SK-N-MC (cell line): ENCODE measurements around the gene OTUD1.
"Not testable (repeated sequence)": the region's sequence is repeated elsewhere in the genome, so short reads cannot be mapped to it uniquely, and the experiment has no call there.

ENCODE experiments used
- DNase-seq: peaks from one replicate; pipeline ENCODE4 v3.0.0-alpha.2; 2011; ENCODE audit warnings: low read depth, low spot score
- H3K27ac ChIP-seq: fragments of 200-600 bp; sonication (generic); 2 replicates; pipeline ENCODE4 v1.5.1; 2016; ENCODE audit warnings: mixed run types
- H3K36me3 ChIP-seq: fragments of 200-600 bp; sonication (generic); 2 replicates; pipeline ENCODE4 v1.6.1; 2017; ENCODE audit warnings: antibody characterized with exemption, low read length, mixed read lengths; ENCODE audit not compliant: insufficient read depth
- H3K4me3 ChIP-seq: fragments of 200-600 bp; sonication (generic); 2 replicates; pipeline ENCODE4 v1.5.1; 2016
- H3K9ac ChIP-seq: fragments of 200-600 bp; sonication (generic); 2 replicates; pipeline ENCODE4 v1.8.0; 2017; ENCODE audit warnings: mixed run types, mixed read lengths; ENCODE audit not compliant: insufficient read length
- H3K9me3 ChIP-seq: fragments of 200-600 bp; sonication (generic); 2 replicates; pipeline ENCODE4 v1.6.1; 2017; ENCODE audit warnings: low read depth, mild to moderate bottlenecking, antibody characterized with exemption, low read length, moderate library complexity, mixed read lengths
- EZH2 ChIP-seq: fragments of 200-600 bp; sonication (generic); IDR thresholded peaks from one replicate; pipeline ENCODE4 v1.6.1; 2017; ENCODE audit warnings: antibody characterized with exemption
- FOXP2 ChIP-seq: optimal IDR thresholded peaks from 2 replicates; pipeline ENCODE3; 2011; ENCODE audit warnings: mild to moderate bottlenecking, moderate library complexity; ENCODE audit not compliant: insufficient read depth; ENCODE audit errors: extremely low read length, control extremely low read depth
- POLR2AphosphoS5 ChIP-seq: IDR thresholded peaks from 2 replicates; pipeline ENCODE4 v1.6.1; 2012; ENCODE audit warnings: mild to moderate bottlenecking, low read depth, low read length, borderline replicate concordance

OTUD1 gene

GRCh38 chr10:23438547-23439451 lies at the start of gene OTUD1:
Gene OTUD1, plus strand, starts transcription at chr10:23439075. Its CDS starts 383 bp downstream, at chr10:23439458.
- DNase-seq: no peak
- peak within 1 kb of the TSS; percentile 73 for H3K9ac ChIP-seq
- H3K4me3 ChIP-seq: peak within 1 kb of the TSS; percentile 83
- TF ChIP-seq FOXP2 (peak; percentile 99), EZH2 (no peak)
- no peaks in the 10 kb centered on the region for H3K9me3 ChIP-seq
- H3K36me3 ChIP-seq: no peaks in the 10 kb centered on the region
- H3K27ac ChIP-seq: no peak within 1 kb of the TSS

GRCh38 chr10:23390408-23390807 lies 48.5 kb upstream of the OTUD1 start:
- not testable (repeated sequence) for H3K9me3 ChIP-seq, H3K36me3 ChIP-seq, H3K4me3 ChIP-seq, H3K27ac ChIP-seq, H3K9ac ChIP-seq, DNase-seq

GRCh38 chr10:23390809-23391208 lies 48.1 kb upstream of the OTUD1 start:
- no peak for DNase-seq
- no peak for TF ChIP-seq POLR2AphosphoS5
- no peak for TF ChIP-seq EZH2
- TF ChIP-seq FOXP2: no peak
- no peaks in the 10 kb centered on the region for H3K9me3 ChIP-seq
- no peak overlapping the region for H3K4me3 ChIP-seq
- no peak overlapping the region for H3K9ac ChIP-seq
- H3K27ac ChIP-seq: no peak overlapping the region
- no peaks in the 10 kb centered on the region for H3K36me3 ChIP-seq

- Histone ChIP-seq H3K9ac (no peak overlapping the region), H3K27ac (no peak overlapping the region), H3K4me3 (no peak overlapping the region), H3K9me3 (no peaks in the 10 kb centered on the region), H3K36me3 (no peaks in the 10 kb centered on the region)
- DNase-seq: no peak
- no peak for TF ChIP-seq FOXP2
- TF ChIP-seq POLR2AphosphoS5: no peak
- TF ChIP-seq EZH2: no peak
These were observed 47.1 kb upstream of the OTUD1 start for GRCh38 chr10:23391821-23392220.

GRCh38 chr10:23395017-23395416 lies 43.9 kb upstream of the OTUD1 start:
- TF ChIP-seq FOXP2: no peak
- Histone ChIP-seq H3K36me3 (no peaks in the 10 kb centered on the region), H3K9me3 (no peaks in the 10 kb centered on the region), H3K9ac (no peak overlapping the region), H3K27ac (no peak overlapping the region), H3K4me3 (no peak overlapping the region)
- DNase-seq: no peak

GRCh38 chr10:23396695-23397094 lies 42.2 kb upstream of the OTUD1 start:
- no peaks in the 10 kb centered on the region for H3K36me3 ChIP-seq
- no peak for DNase-seq
- H3K4me3 ChIP-seq: no peak overlapping the region
- H3K27ac ChIP-seq: no peak overlapping the region
- no peak overlapping the region for H3K9ac ChIP-seq
- no peak for TF ChIP-seq EZH2
- TF ChIP-seq FOXP2: no peak
- TF ChIP-seq POLR2AphosphoS5: no peak
- no peaks in the 10 kb centered on the region for H3K9me3 ChIP-seq

- no peaks in the 10 kb centered on the region for H3K36me3 ChIP-seq
- H3K4me3 ChIP-seq: no peak overlapping the region
- DNase-seq: no peak
- no peaks in the 10 kb centered on the region for H3K9me3 ChIP-seq
- TF ChIP-seq EZH2 (no peak), FOXP2 (no peak), POLR2AphosphoS5 (no peak)
- H3K9ac ChIP-seq: no peak overlapping the region
- H3K27ac ChIP-seq: no peak overlapping the region
These were observed 39.2 kb upstream of the OTUD1 start for GRCh38 chr10:23399701-23400144.

GRCh38 chr10:23402856-23403255 lies 36.0 kb upstream of the OTUD1 start:
- Histone ChIP-seq H3K9ac (no peak overlapping the region), H3K9me3 (no peaks in the 10 kb centered on the region), H3K4me3 (no peak overlapping the region), H3K27ac (no peak overlapping the region), H3K36me3 (no peaks in the 10 kb centered on the region)
- no peak for TF ChIP-seq EZH2
- TF ChIP-seq FOXP2: no peak
- no peak for TF ChIP-seq POLR2AphosphoS5
- no peak for DNase-seq

- no peak overlapping the region for H3K4me3 ChIP-seq
- no peak overlapping the region for H3K27ac ChIP-seq
- no peak for TF ChIP-seq POLR2AphosphoS5
- no peaks in the 10 kb centered on the region for H3K36me3 ChIP-seq
- H3K9me3 ChIP-seq: no peaks in the 10 kb centered on the region
- no peak overlapping the region for H3K9ac ChIP-seq
- no peak for DNase-seq
These were observed 35.6 kb upstream of the OTUD1 start for GRCh38 chr10:23403278-23403677.

GRCh38 chr10:23403719-23404118 lies 35.2 kb upstream of the OTUD1 start:
- TF ChIP-seq FOXP2: no peak
- TF ChIP-seq EZH2: no peak
- TF ChIP-seq POLR2AphosphoS5: no peak
- no peak overlapping the region for H3K9ac ChIP-seq
- no peaks in the 10 kb centered on the region for H3K36me3 ChIP-seq
- no peaks in the 10 kb centered on the region for H3K9me3 ChIP-seq
- no peak for DNase-seq
- no peak overlapping the region for H3K27ac ChIP-seq
- no peak overlapping the region for H3K4me3 ChIP-seq
